ENCODE results near the gene IL6R.
A peak's percentile ranks its signal among the peaks of the same experiment; 100 is the strongest.
"Not testable (repeated sequence)": the region's sequence is repeated elsewhere in the genome, so short reads cannot be mapped to it uniquely, and the experiment has no call there.

The IL6R gene

DNA sequence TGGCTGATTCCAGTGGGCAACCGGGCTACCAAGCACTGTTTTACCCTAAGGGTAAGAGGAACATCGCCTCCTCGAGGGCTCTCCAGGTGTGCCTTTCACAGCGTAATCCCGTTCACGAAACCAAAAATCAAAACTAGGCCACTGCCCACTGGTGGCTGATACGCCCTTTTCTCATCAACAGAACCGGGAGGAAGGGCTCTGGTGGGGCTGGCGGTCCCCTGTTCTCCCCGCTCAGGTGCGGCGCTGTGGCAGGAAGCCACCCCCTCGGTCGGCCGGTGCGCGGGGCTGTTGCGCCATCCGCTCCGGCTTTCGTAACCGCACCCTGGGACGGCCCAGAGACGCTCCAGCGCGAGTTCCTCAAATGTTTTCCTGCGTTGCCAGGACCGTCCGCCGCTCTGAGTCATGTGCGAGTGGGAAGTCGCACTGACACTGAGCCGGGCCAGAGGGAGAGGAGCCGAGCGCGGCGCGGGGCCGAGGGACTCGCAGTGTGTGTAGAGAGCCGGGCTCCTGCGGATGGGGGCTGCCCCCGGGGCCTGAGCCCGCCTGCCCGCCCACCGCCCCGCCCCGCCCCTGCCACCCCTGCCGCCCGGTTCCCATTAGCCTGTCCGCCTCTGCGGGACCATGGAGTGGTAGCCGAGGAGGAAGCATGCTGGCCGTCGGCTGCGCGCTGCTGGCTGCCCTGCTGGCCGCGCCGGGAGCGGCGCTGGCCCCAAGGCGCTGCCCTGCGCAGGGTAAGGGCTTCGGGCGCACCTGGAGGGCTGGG lies at the start of gene IL6R:
IL6R (plus strand) TSS at position 360 of the 763 bp plus-strand sequence; CDS start at position 647, 287 bp downstream.
- peak; percentile 64 for DNase-seq (ENCODE audit: insufficient read length, low spot score)
- FAIRE-seq = no peak

GRCh38 chr1:154358519-154358918 lies 46.6 kb upstream of the IL6R start:
- DNase-seq (ENCODE audit: insufficient read length, low spot score) (no peak), FAIRE-seq (no peak)

DNA sequence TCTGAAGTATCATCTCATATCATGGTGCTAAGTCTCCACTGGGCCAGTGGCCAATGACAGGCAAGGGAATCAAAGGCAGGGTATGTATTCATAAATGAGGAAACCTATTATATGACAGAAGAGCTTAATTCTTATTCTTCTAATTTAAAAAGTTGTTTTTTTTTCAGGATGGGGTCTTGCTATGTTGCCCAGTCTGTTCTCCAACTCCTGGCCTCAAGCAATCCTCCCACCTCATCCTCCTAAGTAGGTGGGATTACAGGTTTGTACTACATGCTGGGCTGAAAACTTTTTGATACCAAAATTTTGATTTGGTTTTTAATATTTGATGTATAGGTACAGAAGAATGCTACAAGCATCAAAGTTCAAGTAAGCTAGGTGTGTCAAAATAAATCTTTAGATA lies 44.9 kb upstream of the IL6R start:
- FAIRE-seq (no peak), DNase-seq (ENCODE audit: insufficient read length, low spot score) (no peak)

DNA sequence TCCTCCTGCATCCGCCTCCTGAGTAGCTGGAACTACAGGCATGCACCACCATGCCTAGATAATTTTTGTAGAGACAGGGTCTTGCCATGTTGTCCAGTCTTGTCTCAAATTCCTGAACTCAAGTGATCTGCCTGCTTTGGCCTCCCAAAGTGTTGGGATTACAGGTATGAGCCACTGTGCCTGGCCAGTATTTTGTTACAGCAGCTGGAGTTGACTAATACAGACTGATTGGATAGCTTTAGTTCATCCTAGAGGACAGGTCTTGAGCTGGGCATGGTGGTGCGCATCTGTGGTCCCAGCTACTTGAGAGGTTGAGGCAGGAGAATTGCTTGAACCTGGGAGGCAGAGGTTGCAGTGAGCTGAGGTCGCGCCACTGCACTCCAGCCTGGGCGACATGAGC lies 44.3 kb upstream of the IL6R start:
- not testable (repeated sequence) for FAIRE-seq

DNA sequence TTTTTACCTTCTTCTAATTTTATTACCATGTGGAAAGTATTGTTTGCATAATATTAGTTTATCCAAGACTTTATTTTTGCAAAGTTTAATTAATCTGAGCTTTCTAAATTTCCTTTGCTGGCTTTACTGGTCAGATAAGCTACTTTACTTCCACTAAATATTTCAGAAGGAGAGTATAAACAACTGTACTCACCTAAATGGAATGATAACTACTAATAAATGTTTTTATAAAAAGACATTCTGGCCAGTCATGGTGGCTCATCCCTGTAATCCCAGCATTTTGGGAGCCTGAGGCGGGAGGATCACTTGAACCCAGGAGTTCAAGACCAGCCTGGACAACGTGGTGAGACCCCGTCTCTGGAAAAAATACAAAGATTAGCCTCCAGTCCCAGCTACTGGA lies 43.8 kb upstream of the IL6R start:
- no peak for FAIRE-seq
- no peak for DNase-seq (ENCODE audit: insufficient read length, low spot score)

More for the DNA sequence above, 44.3 kb upstream of the IL6R start:
- DNase-seq (ENCODE audit: insufficient read length, low spot score) = not testable (repeated sequence)

GRCh38 chr1:154371436-154371835 lies 33.7 kb upstream of the IL6R start:
- no peak for FAIRE-seq
- no peak for DNase-seq (ENCODE audit: insufficient read length, low spot score)

GRCh38 chr1:154373777-154374357 lies 31.3 kb upstream of the IL6R start:
- FAIRE-seq; DNase-seq (ENCODE audit: insufficient read length, low spot score): not testable (repeated sequence)

GRCh38 chr1:154379301-154379700 lies 25.8 kb upstream of the IL6R start:
- no peak for DNase-seq (ENCODE audit: insufficient read length, low spot score)
- no peak for FAIRE-seq

- no peak for DNase-seq (ENCODE audit: insufficient read length, low spot score)
- FAIRE-seq = no peak
Observed at GRCh38 chr1:154384650-154385489, 20.3 kb upstream of the IL6R start.

- DNase-seq (ENCODE audit: insufficient read length, low spot score) (no peak), FAIRE-seq (no peak)
Observed at GRCh38 chr1:154386643-154387352, 18.3 kb upstream of the IL6R start.

GRCh38 chr1:154391086-154391770 lies 13.9 kb upstream of the IL6R start:
- FAIRE-seq (no peak), DNase-seq (ENCODE audit: insufficient read length, low spot score) (no peak)

GRCh38 chr1:154398141-154398540 lies 7.0 kb upstream of the IL6R start:
- FAIRE-seq (no peak), DNase-seq (ENCODE audit: insufficient read length, low spot score) (no peak)

DNA sequence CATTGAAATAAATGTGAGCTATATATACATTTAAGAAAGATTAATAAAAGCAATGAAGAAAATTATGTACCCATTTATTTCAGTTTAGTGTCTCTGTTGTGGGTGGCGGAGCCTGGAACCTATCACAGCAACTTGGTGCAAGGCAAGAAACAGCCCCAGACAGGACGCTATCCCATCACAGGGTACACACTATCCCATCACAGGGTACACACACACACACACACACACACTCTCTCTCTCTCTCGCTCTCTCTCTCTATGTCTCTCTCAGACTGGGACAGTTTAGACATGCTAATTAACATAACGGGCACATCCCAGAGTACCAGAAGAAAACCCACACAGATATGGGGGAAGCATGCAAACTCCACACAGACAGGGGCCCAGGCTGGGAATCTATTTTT lies 6.5 kb upstream of the IL6R start:
- DNase-seq (ENCODE audit: insufficient read length, low spot score) (no peak), FAIRE-seq (no peak)

DNA sequence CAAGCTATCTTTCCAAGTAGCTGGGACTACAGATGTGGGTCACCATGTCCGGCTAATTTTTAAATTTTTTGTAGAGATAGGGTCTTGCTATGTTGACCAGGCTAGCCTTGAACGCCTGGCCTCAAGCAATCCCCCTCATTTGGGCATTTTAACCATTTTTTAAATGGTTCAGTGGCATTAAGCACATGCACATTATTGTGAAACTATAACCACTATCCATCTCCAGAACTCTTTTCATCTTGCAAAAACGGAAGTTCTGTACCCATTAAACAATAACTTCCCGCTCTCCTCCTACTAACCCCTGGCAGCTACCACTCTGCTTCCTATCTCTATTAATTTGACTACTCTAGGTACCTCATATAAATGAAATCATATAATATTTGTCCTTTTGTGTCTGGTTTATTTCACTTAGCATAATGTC lies 4.8 kb upstream of the IL6R start:
- FAIRE-seq = no peak
- no peak for DNase-seq (ENCODE audit: insufficient read length, low spot score)

DNA sequence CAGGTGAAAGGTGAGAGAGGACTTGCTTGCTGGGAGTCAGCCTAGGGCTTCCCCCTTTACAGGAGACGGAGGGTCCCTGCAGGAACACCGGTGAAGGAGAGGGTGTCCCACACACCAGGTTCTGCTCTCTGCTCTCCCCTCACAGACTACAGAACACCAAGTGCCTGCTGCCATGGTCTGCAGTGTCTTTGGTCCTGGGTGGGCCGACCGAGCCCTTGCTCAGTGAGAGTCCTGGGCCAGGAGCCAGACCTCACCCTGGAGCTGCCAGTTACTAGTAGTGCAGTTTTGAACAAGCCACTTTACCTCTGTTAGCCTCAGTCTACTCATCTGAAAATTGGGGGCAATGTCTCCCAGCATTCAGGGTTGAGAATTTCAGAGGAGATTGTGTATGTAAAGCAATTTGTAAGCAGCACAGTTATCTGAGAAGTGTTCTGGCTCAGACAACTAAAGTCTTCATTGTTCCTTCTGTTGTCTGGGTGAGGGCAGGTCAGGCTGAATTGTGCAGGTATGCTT lies 2.7 kb upstream of the IL6R start:
- DNase-seq (ENCODE audit: insufficient read length, low spot score) (no peak), FAIRE-seq (no peak)

DNA sequence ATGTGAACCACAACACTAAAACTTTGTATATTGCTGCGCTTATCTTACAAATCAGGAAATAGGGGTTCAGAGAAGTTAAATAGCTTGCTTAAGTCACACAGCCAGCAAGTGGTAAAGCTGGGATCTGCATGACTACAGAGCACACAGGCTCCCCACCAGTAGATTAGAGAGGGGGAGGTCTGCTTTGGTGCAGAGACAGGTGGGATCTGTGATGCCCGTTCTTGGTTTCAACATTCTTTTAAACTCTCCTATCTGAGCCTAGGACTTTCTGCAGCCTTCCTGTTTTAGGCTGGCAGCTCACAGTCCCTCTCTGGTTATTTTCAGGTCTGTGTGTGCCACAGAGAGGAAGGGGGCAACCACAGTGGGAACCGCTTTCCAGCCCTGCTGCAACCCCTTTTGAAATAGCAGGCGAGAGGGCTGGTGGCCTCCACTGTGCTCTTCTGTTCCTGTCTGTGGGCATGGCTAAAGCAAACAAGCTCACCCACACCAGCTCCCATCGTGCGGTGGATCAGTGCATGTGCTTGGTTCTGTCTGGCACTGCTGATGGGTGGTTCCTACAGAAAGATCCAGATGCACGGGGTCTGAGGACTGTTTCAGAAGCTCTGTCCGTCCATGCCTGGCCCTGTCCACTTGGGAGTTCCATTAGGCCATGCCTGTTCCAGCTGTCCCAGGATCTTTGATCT lies 1.7 kb upstream of the IL6R start:
- FAIRE-seq (no peak), DNase-seq (ENCODE audit: insufficient read length, low spot score) (no peak)

GRCh38 chr1:154403983-154404382 lies 1.2 kb upstream of the IL6R start:
- DNase-seq (ENCODE audit: insufficient read length, low spot score) (no peak), FAIRE-seq (no peak)

DNA sequence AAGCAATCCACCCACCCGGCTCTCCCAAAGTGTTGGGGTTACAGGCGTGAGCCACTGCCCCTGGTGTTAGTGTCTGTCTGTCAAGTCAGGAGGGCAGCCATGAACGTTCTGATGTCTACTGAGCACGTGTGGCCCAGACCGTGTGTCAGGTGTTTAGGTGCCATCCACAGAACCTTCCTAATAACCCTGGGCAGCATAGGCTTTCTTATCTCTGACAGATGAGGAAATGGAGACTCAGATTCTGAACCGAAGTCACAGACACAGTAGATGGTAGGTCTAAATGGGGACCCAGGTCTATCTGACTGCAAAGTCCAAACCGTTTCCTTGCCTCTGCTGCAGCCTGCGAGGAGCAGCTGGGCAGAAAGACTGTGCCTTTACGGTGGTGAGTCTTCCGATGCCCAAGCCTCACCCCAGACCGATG lies 622 bp upstream of the IL6R start:
- FAIRE-seq = no peak
- no peak for DNase-seq (ENCODE audit: insufficient read length, low spot score)

DNA sequence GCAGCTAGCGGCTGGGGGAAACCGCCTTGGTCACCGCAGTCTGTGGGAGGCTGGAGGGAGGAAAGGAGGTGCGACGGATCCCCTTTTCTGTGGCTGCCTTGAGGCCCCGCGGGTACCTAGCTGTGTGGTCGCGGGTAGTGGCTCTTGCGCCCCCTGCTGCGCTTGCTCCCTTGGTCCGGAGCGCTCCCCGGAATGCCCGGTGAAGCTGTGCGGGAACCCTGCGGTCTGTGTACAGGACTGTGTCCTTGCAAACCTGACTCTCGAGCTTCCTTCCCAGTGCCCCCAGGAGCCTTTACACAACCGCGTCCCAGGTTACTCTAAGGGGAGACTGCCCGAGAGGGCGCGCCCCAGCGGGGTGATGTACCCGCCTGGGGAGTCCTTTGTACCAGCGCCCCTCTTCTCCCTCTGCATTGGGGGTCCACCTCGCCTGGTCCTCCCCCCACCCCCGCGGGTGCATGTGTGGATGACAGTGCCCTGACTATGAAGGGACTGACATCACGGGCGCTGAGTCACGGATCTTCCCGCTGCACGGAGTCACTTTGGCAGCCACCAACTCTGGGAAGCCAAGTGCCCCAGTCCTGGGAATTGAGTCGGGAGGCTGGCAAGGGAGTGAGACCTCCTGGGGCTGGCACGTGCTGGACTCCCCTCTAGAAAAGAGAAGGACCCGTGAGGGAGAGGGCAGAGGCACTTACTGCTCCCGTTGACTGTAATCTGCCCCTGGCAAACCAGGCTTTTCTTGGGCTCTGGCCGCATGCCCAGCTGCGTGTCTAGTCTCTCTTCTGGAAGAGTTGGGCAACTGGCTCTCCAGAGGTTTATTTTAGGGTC lies 816 bp downstream of the IL6R start:
- FAIRE-seq = no peak

More for the DNA sequence above, 816 bp downstream of the IL6R start:
- DNase-seq (ENCODE audit: insufficient read length, low spot score) = no peak

Data from HTR-8/SVneo (cell line).